Endothelial cell of umbilical vein (primary cell): ENCODE results near the gene DNAL1.

ENCODE experiments used
- EZH2 ChIP-seq: IDR thresholded peaks from 2 replicates; pipeline ENCODE4 v1.6.1; 2012; ENCODE audit warnings: borderline replicate concordance, low read depth, mild to moderate bottlenecking, moderate library complexity, low read length, inconsistent platforms; ENCODE audit not compliant: severe bottlenecking
- FOS ChIP-seq: IDR thresholded peaks from 2 replicates; pipeline ENCODE4 v1.6.1; 2011; ENCODE audit warnings: mild to moderate bottlenecking, low read length, moderate library complexity, borderline replicate concordance; ENCODE audit not compliant: insufficient read depth
- GATA2 ChIP-seq: IDR thresholded peaks from 2 replicates; pipeline ENCODE4 v1.7.0; 2011; ENCODE audit warnings: low read depth, mild to moderate bottlenecking, moderate library complexity, mixed read lengths, low read length; ENCODE audit not compliant: insufficient read length, insufficient read depth
- JUN ChIP-seq: IDR thresholded peaks from 2 replicates; pipeline ENCODE4 v1.6.1; 2011; ENCODE audit warnings: borderline replicate concordance, low read depth; ENCODE audit not compliant: insufficient read length, insufficient read depth
- POLR2A ChIP-seq: IDR thresholded peaks from 2 replicates; pipeline ENCODE4 v1.6.1; 2012; ENCODE audit warnings: low read depth, mild to moderate bottlenecking, control low read depth, low read length
- POLR2AphosphoS5 ChIP-seq: IDR thresholded peaks from 2 replicates; pipeline ENCODE4 v1.6.1; 2012; ENCODE audit warnings: low read depth, mild to moderate bottlenecking, control low read depth, low read length, moderate library complexity; ENCODE audit not compliant: insufficient read depth
- TF ChIP-seq, protein P1 (sequence below), 2 donors: IDR thresholded peaks; 1 replicate in 1 of 2; 2 replicates in 1 of 2; pipeline ENCODE4 v1.5.1; 2011; ENCODE audit warnings: low read length in 2 of 2, mild to moderate bottlenecking in 2 of 2, moderate library complexity in 2 of 2, control low read depth in 1 of 2, inconsistent platforms in 1 of 2, low read depth in 1 of 2; ENCODE audit not compliant: insufficient read depth in 1 of 2; ENCODE audit errors: extremely low read depth in 1 of 2

DNA sequence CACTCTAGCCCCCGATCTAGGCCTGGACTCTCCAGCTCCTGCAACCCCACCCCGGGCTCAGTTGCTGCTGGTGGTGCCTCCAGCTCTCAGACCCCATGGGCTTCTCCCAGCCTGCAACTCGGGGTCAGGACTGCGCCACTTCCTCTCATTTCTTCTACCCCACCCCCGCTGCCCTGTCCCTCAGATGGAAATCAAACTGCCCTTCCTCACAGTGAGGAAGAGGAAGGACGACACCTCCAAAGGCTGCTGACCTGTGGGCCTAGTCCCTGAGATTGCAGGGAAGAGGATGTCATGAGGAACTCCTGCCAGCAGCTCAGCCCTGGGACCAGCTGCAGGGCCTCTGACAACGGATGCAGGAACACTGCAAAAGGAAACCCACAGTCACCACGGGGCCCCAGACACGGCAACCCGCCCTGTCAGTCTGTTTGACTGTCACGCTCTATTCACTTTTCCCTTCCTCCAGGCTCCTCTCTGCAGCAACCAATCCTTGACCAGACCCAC, 98.7 kb downstream of the DNAL1 start:
- TF ChIP-seq, protein P1, sequence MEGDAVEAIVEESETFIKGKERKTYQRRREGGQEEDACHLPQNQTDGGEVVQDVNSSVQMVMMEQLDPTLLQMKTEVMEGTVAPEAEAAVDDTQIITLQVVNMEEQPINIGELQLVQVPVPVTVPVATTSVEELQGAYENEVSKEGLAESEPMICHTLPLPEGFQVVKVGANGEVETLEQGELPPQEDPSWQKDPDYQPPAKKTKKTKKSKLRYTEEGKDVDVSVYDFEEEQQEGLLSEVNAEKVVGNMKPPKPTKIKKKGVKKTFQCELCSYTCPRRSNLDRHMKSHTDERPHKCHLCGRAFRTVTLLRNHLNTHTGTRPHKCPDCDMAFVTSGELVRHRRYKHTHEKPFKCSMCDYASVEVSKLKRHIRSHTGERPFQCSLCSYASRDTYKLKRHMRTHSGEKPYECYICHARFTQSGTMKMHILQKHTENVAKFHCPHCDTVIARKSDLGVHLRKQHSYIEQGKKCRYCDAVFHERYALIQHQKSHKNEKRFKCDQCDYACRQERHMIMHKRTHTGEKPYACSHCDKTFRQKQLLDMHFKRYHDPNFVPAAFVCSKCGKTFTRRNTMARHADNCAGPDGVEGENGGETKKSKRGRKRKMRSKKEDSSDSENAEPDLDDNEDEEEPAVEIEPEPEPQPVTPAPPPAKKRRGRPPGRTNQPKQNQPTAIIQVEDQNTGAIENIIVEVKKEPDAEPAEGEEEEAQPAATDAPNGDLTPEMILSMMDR (IDR thresholded peaks at IDR 0.05; ENCODE audit: extremely low read depth in 1 of 2, insufficient read depth in 1 of 2, low read depth in 1 of 2, low read length in 2 of 2): no peak
- peak; percentile 85 for TF ChIP-seq GATA2
- TF ChIP-seq JUN: no peak
- no peak for TF ChIP-seq POLR2A
- peak; percentile 83 for TF ChIP-seq POLR2AphosphoS5
- peak; percentile 12 for TF ChIP-seq FOS
- TF ChIP-seq EZH2: no peak
